HT1080 (cell line): Measurements from ENCODE around the gene JAK1. TPM values are rescaled to one million over a fixed set of nuclear protein-coding genes. Genes with fewer than 3 reads are reported as not detected.
A peak's percentile ranks its signal among the peaks of the same experiment; 100 is the strongest.

ENCODE experiments used
- DNase-seq: peaks from one replicate; pipeline ENCODE4 v3.0.0-alpha.2; 2015; ENCODE audit warnings: low read depth
- total RNA-seq: library from RNA; depleted of rRNA; stranded (reverse); fragments of >200 nt; shearing (Covaris generic); gene quantifications from 2 replicates; pipeline ENCODE4 v1.2.3, GENCODE V29; 2014

Gene JAK1
- total RNA-seq, 1 experiment from 2014 or later, result 55.3 TPM

GRCh38 chr1:64871256-64871655, 95.1 kb downstream of the JAK1 start:
- no peak for DNase-seq

- DNase-seq, result no peak
Measured at GRCh38 chr1:64867266-64867665, 99.1 kb downstream of the JAK1 start.

DNA sequence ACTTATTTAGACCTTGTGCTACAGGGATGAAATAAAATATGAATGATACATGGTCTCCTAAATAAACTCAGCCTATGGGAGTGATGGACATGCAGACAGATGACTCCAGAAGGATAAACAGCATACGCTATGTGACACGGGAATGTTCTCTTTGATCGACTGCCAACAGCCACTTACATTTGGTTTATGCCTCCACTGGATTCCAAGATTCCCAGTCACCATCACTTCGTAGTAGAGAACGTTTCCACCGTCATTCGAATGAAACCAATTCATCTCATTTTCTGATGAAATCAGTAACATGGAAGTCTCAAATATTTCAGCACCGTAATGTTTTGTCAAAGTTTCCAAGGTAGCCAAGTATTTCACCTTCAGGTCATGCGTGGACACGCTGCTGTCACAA, 99.7 kb downstream of the JAK1 start:
- no peak for DNase-seq

DNA sequence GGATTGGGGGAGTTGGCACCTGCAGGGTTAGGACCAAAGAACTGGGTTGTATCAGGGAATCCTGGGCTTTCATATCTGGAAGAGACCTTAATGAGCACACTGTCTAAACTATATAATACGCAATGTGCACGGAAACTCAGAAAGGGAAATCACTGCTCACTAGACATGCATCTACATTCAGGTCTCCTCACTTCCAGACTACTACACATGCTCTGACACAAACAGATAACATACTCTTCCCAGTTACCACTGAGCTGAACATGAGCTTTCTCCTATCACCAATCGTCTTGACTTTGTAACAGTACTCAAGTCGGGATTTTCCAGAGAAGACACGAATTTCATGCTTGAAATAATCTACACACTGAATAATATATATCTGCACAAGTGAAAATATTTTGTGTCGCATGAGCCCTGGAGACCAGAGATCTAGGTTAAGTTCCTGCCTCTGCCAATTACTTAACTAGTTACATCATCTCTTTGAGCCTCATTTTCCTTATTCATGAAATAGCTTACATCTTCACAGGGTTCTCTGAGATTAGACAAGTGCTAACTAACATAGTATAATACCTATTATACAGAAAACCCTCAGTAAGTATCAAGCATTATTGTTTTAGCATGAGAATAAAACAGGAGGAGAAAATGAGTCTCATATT, 101.1 kb downstream of the JAK1 start:
- no peak for DNase-seq

GRCh38 chr1:64864018-64864940, 102.1 kb downstream of the JAK1 start:
- DNase-seq, result no peak

DNA sequence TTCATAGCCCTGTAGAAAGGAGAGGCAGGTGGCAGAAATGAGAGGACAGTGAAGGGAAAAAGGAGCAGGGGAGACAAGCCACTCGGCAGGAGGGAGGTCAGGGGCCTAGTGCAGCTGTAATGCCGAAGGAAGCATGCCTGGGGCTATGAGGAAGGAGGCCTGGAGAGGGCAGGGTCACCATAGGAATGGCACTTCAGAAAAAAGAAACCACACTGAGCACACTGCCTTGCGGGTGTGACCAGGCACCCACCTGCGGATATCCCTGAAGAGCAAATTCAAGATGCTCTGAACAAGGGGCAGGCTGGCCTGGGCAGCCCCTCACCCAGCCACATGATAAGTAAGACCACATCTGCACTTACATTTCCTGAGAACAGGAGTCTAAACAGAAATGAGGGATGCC, 104.7 kb downstream of the JAK1 start:
- peak; percentile 19 for DNase-seq

- no peak for DNase-seq
Measured at GRCh38 chr1:64857347-64857746, 109.0 kb downstream of the JAK1 start.

GRCh38 chr1:64856553-64856952, 109.8 kb downstream of the JAK1 start:
- DNase-seq, result no peak

DNA sequence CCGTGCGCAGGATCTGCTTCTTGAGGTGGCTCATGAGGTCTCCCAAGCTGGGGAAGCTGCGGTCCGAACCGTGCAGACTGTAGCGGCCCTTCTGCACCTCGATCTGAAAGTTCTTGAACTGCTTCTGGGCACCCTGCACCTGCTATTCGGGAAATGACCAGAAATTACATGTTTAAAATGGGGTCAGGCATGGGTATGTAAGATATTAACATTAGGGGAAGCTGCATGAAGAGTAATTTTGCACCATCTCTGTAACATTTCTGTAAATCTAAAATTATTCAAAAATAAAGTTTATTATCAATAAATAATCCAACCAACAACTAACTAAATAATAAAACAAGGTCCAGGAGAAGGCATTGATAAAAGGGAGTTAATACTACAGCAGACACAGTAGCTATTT, 110.8 kb downstream of the JAK1 start:
- DNase-seq, result no peak

- DNase-seq, result no peak
Measured at GRCh38 chr1:64854674-64855073, 111.7 kb downstream of the JAK1 start.

DNA sequence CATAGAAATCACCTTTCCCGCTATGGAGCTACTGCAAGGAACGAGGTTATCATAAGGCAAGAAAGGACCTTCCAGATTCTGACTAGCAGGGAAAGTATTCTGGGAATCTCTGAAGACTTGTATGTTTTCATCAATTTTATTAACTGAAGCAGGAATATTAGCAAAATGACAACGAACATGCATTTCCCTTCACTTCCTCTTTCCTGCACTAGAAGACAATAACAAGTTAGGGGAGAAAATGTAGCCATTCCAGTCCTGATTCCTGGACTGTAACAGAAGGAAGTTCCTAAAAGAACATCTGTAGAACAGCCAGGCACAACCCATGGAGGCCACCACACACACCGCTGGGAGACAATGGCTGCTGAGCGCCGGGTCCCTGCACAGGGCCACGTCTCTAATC, 114.7 kb downstream of the JAK1 start:
- DNase-seq, result no peak

DNA sequence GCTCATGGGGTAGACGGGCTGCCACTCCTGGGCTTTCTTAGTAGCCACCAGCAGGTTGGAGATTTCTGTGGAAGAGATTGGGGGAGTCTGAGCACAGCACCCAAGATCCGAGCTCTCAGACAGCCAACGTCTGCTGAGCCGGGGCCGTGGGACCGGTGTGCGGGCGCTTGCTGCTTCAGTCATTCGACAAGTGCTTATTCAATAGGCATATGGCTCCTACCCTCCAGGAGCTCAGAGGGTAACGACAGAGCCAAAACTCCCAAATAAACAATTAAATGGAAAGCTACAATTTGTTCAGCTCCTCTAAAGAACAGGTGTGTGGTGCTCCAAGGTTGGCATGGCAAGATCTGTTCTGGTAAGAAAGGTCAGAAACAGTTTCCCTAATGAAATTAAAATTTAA, 115.5 kb downstream of the JAK1 start:
- DNase-seq, result no peak

- DNase-seq, result no peak
Measured at GRCh38 chr1:64849942-64850341, 116.4 kb downstream of the JAK1 start.

DNA sequence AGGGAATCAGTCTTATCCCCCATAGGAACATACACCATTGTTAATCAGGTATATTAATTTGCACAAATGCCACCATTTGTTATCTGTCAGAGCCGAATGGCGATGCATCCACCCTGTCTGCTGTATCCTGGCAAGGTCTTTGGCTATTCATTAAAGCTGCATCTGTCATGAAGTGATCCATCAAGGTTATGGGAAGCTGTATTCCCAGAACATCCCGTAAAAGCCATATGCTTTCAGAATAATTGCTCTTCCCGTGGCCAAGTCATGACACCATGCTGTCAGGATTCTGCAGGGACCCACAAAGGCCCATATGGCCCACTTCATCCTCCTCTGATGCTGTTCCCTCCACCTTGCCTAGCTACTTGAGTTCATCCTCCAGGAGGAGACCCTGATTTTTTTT, 117.5 kb downstream of the JAK1 start:
- no peak for DNase-seq

DNA sequence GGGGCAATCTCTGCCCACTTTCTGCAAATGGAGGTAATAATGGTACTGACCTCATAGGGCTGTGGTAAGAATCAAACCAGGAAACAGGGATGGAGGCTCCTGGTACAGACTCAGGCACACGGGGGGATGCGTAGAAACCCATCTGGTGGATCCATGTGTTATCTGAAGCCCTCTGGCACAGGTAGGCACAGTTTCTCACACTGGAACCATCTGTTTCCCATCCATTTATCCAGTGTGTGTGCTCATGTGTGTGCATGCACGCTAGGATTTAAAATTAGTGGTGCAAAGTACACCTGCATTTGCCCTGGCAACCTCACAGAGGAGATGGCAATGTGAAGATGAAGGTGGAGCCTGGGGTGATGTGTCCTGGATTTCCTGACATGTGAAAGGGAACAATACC, 118.2 kb downstream of the JAK1 start:
- no peak for DNase-seq

DNA sequence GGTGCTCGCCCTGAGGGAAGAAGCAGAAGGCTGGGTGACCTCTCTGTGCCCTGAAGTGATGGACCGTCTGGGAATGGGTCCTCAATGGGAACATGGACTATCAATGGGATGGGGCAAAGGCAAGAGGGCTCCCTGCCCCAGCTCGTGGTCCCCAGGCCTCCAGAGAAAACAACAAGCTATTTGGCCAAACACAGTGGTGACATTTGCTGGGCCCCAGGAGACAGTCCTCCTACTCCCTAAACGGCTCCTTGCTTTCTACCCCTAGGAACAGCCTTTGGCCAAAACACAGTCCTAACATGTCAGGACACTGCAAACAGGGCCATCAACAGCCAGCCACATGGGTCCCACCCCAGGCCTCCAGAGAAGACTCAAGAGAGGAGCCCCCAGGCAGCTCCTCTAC, 118.7 kb downstream of the JAK1 start:
- DNase-seq, result no peak

- DNase-seq, result no peak
Measured at GRCh38 chr1:64846573-64847430, 119.5 kb downstream of the JAK1 start.

- DNase-seq, result no peak
Measured at GRCh38 chr1:64845831-64846425, 120.4 kb downstream of the JAK1 start.

DNA sequence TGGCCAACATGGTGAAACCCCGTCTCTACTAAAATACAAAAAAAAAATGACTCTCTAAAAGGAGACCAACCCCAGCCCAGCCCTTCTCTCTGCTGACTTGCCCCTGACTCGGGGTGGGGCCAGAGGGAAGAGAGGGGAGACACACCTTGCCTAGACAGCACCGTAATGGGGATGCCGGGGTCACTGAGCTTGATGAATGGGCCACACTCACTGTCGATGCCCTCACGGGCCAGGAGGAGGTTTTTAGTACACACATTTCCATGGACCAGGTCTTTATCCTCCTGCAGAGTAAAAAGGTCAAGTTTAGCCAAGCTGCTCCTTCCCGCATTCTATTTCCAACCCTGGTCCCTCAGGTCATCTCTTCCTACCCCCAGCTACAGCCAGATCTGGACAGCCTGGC, 121.7 kb downstream of the JAK1 start:
- DNase-seq, result no peak

GRCh38 chr1:64844175-64844574, 122.2 kb downstream of the JAK1 start:
- no peak for DNase-seq

DNA sequence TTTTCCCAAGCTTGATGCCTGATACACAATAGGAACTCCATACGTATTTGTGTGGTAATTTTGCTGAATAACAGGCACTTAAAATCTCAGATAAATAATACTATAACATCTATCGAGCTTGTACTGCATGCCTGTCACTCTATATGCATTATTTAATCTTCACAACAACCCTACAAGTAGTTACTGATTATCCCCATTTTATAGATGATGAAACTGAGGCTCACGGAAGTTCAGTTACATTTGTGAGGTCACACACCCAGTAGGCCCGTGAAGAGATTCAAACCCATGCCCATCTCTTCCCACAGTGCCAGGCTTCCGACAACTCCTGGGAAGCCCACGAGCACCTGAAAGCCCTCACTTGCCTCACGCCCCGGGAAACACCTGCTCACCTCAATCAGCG, 122.7 kb downstream of the JAK1 start:
- DNase-seq, result no peak

DNA sequence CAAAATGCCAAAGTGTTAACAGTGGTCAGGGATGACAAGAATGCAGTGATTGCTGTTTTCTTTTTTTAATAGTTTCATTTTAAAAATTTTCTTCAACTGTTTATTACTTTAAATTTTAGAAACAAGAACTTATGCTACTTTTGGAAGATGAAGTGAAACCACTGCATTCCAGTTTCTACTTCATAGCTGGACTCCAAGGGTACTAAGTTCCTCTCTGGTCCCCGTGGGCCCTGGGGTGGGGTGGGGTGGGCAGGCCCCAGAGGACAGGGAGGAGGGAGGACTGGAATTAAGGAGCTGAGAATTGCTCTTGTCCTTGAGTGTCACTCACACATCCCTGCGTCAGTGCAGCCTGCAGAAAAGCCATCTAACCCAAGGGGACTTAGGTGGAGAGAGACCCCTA, 124.1 kb downstream of the JAK1 start:
- no peak for DNase-seq
